WTC11 (cell line): ENCODE measurements around the gene MED23.

Experiments
- CTCF ChIP-seq: fragments of 200-600 bp; IDR thresholded peaks from 2 replicates; pipeline ENCODE4 v1.8.0; 2022; ENCODE audit warnings: antibody characterized with exemption
- ETV6 ChIP-seq: sonication (generic); formaldehyde crosslinking; IDR thresholded peaks from 2 replicates; pipeline ENCODE4 v1.8.1; 2022; ENCODE audit warnings: mild to moderate bottlenecking, missing genetic modification reagents
- NFE2L1 ChIP-seq: sonication (generic); formaldehyde crosslinking; IDR thresholded peaks from 2 replicates; pipeline ENCODE4 v1.8.1; 2023; ENCODE audit warnings: missing genetic modification reagents
- TCF7 ChIP-seq: sonication (generic); formaldehyde crosslinking; IDR thresholded peaks from 2 replicates; pipeline ENCODE4 v1.8.0; 2022; ENCODE audit warnings: mild to moderate bottlenecking, low read depth, missing genetic modification reagents, moderate library complexity

- TF ChIP-seq ETV6 (CRISPR knock-in tag): no peak
- no peak for TF ChIP-seq CTCF
- no peak for TF ChIP-seq TCF7 (CRISPR knock-in tag)
- no peak for TF ChIP-seq NFE2L1
These were observed 27.3 kb downstream of the MED23 start for GRCh38 chr6:131600716-131601115.
